Uterus (tissue), 2 donors: ENCODE results near the gene SRP9.

Experiments
- POLR2A ChIP-seq, 2 donors: fragments of 450-650 bp; IDR thresholded peaks; one replicate each; pipeline ENCODE4 v1.6.1; 2016; ENCODE audit warnings: antibody characterized with exemption in 2 of 2, mild to moderate bottlenecking in 1 of 2, moderate library complexity in 1 of 2
- TF ChIP-seq, protein P1 (sequence below), 4 experiments: fragments of 200-600 bp in 2 of 4; fragments of 450-650 bp in 2 of 4; sonication (generic) in 2 of 4; IDR thresholded peaks; one replicate each; pipeline ENCODE4 v1.5.1; 2016 to 2019; ENCODE audit warnings: antibody characterized with exemption in 4 of 4, mild to moderate bottlenecking in 2 of 4, moderate library complexity in 1 of 4

DNA sequence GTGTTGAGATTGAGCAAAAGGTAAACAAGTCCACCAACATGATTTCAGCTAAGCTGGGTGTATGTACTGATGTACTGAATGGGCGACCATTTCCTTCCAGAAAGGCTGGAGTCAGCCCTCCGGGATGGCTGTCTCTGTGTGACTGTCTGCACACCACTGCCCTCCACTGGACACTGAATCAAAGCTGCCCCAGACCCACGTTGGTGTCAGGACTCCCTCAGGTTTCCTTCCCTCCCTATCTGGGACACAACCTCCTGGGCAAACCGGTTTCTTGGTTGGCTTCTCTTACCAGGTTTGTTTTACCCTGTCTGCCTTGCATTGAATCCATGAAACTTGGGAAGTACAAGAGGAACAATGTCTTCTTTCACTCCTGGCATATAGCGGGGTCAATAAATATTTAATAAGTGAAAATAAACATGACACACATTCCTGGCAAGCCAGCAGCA lies 5.3 kb upstream of the SRP9 start:
- TF ChIP-seq, protein P1, sequence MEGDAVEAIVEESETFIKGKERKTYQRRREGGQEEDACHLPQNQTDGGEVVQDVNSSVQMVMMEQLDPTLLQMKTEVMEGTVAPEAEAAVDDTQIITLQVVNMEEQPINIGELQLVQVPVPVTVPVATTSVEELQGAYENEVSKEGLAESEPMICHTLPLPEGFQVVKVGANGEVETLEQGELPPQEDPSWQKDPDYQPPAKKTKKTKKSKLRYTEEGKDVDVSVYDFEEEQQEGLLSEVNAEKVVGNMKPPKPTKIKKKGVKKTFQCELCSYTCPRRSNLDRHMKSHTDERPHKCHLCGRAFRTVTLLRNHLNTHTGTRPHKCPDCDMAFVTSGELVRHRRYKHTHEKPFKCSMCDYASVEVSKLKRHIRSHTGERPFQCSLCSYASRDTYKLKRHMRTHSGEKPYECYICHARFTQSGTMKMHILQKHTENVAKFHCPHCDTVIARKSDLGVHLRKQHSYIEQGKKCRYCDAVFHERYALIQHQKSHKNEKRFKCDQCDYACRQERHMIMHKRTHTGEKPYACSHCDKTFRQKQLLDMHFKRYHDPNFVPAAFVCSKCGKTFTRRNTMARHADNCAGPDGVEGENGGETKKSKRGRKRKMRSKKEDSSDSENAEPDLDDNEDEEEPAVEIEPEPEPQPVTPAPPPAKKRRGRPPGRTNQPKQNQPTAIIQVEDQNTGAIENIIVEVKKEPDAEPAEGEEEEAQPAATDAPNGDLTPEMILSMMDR (IDR thresholded peaks at IDR 0.05), result peak; percentile 85 to 95 (median 88)
- TF ChIP-seq POLR2A (IDR thresholded peaks at IDR 0.05), result no peak
